PC-9 (cell line): ENCODE results near the gene IAH1.

Experiments
- EZH2 ChIP-seq: fragments of 200-600 bp; sonication (generic); IDR thresholded peaks from 2 replicates; pipeline ENCODE4 v1.8.0; 2017; ENCODE audit warnings: antibody characterized with exemption, low read depth
- TF ChIP-seq, protein P1 (sequence below): fragments of 200-600 bp; sonication (generic); conservative IDR thresholded peaks from 2 replicates; pipeline ENCODE4 v1.6.1; 2017; ENCODE audit warnings: mixed run types, antibody characterized with exemption, mild to moderate bottlenecking, moderate library complexity

DNA sequence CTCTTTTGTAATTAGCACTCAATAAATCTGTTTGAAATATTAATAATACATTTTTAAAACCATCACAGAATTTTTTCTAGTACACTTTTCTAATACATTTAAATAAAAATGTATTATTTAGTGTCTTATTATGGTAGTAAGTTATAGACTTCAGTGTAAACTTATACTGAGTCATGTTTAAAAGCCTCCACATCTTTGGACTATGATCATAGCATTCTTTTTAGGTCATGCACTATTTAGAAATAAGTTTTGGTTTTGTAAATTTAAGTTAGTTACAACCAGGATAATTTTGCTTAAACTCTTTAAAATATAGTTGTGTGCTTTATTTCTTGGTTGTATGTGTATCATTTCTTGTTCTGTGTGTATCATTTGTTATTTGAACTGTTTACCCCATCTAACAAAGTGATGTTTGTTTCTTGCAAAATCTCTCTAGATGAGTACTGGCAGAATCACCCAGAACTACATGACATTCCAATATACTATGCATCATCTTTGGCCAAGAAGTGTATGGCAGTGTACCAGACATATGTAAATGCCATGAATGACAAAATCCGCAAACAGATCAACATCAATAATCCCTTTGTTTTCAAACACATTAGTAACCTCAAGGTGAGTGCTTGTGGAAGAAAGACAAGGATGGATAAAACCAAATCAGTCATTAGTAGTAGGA, 34.2 kb upstream of the IAH1 start:
- TF ChIP-seq, protein P1, sequence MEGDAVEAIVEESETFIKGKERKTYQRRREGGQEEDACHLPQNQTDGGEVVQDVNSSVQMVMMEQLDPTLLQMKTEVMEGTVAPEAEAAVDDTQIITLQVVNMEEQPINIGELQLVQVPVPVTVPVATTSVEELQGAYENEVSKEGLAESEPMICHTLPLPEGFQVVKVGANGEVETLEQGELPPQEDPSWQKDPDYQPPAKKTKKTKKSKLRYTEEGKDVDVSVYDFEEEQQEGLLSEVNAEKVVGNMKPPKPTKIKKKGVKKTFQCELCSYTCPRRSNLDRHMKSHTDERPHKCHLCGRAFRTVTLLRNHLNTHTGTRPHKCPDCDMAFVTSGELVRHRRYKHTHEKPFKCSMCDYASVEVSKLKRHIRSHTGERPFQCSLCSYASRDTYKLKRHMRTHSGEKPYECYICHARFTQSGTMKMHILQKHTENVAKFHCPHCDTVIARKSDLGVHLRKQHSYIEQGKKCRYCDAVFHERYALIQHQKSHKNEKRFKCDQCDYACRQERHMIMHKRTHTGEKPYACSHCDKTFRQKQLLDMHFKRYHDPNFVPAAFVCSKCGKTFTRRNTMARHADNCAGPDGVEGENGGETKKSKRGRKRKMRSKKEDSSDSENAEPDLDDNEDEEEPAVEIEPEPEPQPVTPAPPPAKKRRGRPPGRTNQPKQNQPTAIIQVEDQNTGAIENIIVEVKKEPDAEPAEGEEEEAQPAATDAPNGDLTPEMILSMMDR, result no peak
- no peak for TF ChIP-seq EZH2
